Measurements from ENCODE around the gene BRCA1.
"Not testable (repeated sequence)": the region's sequence is repeated elsewhere in the genome, so short reads cannot be mapped to it uniquely, and the experiment has no call there.

Gene BRCA1

GRCh38 chr17:43125133-43125966 is at the start of gene BRCA1:
BRCA1 (minus strand) TSS chr17:43125364; CDS start chr17:43124096, 1,268 bp downstream.
- no peak for TF ChIP-seq ZNF274 (IDR thresholded peaks at IDR 0.05; ENCODE audit: low read depth, low read length)
- peak within 1 kb of the TSS; percentile 92 for H3K4me3 ChIP-seq (ENCODE audit: low read length)

GRCh38 chr17:43171586-43172487 is 46.7 kb upstream of the BRCA1 start:
- TF ChIP-seq ZNF274 (IDR thresholded peaks at IDR 0.05; ENCODE audit: low read depth, low read length) = no peak
- peak overlapping the region; percentile 86 for H3K4me3 ChIP-seq (ENCODE audit: low read length)

- no peak for TF ChIP-seq ZNF274 (IDR thresholded peaks at IDR 0.05; ENCODE audit: low read depth, low read length)
- peak within 1 kb of the TSS; percentile 86 for H3K4me3 ChIP-seq (ENCODE audit: low read length)
Measured at GRCh38 chr17:43170766-43171585, 45.8 kb upstream of the BRCA1 start, which contains the start of gene NBR1. NBR1 (plus strand) TSS chr17:43171214; CDS start chr17:43175800, 4,586 bp downstream.

- H3K4me3 ChIP-seq (ENCODE audit: low read length) = peak overlapping the region; percentile 86
- TF ChIP-seq ZNF274 (IDR thresholded peaks at IDR 0.05; ENCODE audit: low read depth, low read length) = no peak
Measured at GRCh38 chr17:43170140-43170765, 45.1 kb upstream of the BRCA1 start.

GRCh38 chr17:43169561-43170139 is 44.5 kb upstream of the BRCA1 start:
- peak overlapping the region; percentile 86 for H3K4me3 ChIP-seq (ENCODE audit: low read length)
- TF ChIP-seq ZNF274 (IDR thresholded peaks at IDR 0.05; ENCODE audit: low read depth, low read length) = no peak

- H3K4me3 ChIP-seq (ENCODE audit: low read length) = not testable (repeated sequence)
Measured at GRCh38 chr17:43165971-43166370, 40.8 kb upstream of the BRCA1 start.

GRCh38 chr17:43159957-43160356 is 34.8 kb upstream of the BRCA1 start:
- not testable (repeated sequence) for H3K4me3 ChIP-seq (ENCODE audit: low read length)

GRCh38 chr17:43159232-43159631 is 34.1 kb upstream of the BRCA1 start:
- H3K4me3 ChIP-seq (ENCODE audit: low read length) = not testable (repeated sequence)

- no peak for TF ChIP-seq ZNF274 (IDR thresholded peaks at IDR 0.05; ENCODE audit: low read depth, low read length)
Measured at GRCh38 chr17:43155666-43156065, 30.5 kb upstream of the BRCA1 start.

GRCh38 chr17:43153197-43153835 is 28.2 kb upstream of the BRCA1 start:
- not testable (repeated sequence) for H3K4me3 ChIP-seq (ENCODE audit: low read length)

More at GRCh38 chr17:43155666-43156065, 30.5 kb upstream of the BRCA1 start:
- H3K4me3 ChIP-seq (ENCODE audit: low read length) = no peak overlapping the region

GRCh38 chr17:43151880-43152456 is 26.8 kb upstream of the BRCA1 start:
- no peak overlapping the region for H3K4me3 ChIP-seq (ENCODE audit: low read length)
- TF ChIP-seq ZNF274 (IDR thresholded peaks at IDR 0.05; ENCODE audit: low read depth, low read length) = no peak

GRCh38 chr17:43146649-43147048 is 21.5 kb upstream of the BRCA1 start:
- no peak overlapping the region for H3K4me3 ChIP-seq (ENCODE audit: low read length)
- TF ChIP-seq ZNF274 (IDR thresholded peaks at IDR 0.05; ENCODE audit: low read depth, low read length) = no peak

GRCh38 chr17:43143201-43143600 is 18.0 kb upstream of the BRCA1 start:
- TF ChIP-seq ZNF274 (IDR thresholded peaks at IDR 0.05; ENCODE audit: low read depth, low read length) = no peak
- no peak overlapping the region for H3K4me3 ChIP-seq (ENCODE audit: low read length)
